GM12801 (cell line): Measurements from ENCODE around the gene MGA.

Experiments used
- CTCF ChIP-seq: IDR thresholded peaks from one replicate; pipeline ENCODE4 v1.5.1; 2011; ENCODE audit warnings: control low read depth; ENCODE audit not compliant: insufficient read length; ENCODE audit errors: extremely low read depth

The MGA gene

GRCh38 chr15:41675337-41675736 lies 15.1 kb downstream of the MGA start:
- no peak for TF ChIP-seq CTCF

- TF ChIP-seq CTCF: no peak
Observed at GRCh38 chr15:41678742-41679141, 18.5 kb downstream of the MGA start.

- no peak for TF ChIP-seq CTCF
Observed at GRCh38 chr15:41683955-41684354, 23.8 kb downstream of the MGA start.

- no peak for TF ChIP-seq CTCF
Observed at GRCh38 chr15:41688671-41689070, 28.5 kb downstream of the MGA start.

GRCh38 chr15:41689083-41689482 lies 28.9 kb downstream of the MGA start:
- no peak for TF ChIP-seq CTCF

- no peak for TF ChIP-seq CTCF
Observed at GRCh38 chr15:41689834-41690233, 29.6 kb downstream of the MGA start.

- no peak for TF ChIP-seq CTCF
Observed at GRCh38 chr15:41690636-41691035, 30.4 kb downstream of the MGA start.

GRCh38 chr15:41691471-41691870 lies 31.3 kb downstream of the MGA start:
- TF ChIP-seq CTCF: no peak
